ENCODE data around the gene CPSF7.

CPSF7 gene

GRCh38 chr11:61357233-61357893, 72.4 kb downstream of the CPSF7 start:
- in situ Hi-C loops (cut with HindIII; ENCODE audit: low pct_ligation_motif_present, low sequenced_read_pairs) = no loop called here
- no peak overlapping the region for H3K27ac ChIP-seq
- H3K36me3 ChIP-seq (replicated peaks) = peaks cover 12% of the 10 kb centered on the region
- TF ChIP-seq CTCF (IDR thresholded peaks at IDR 0.05; ENCODE audit: low read depth, low read length, missing control alignments) = no peak
- H3K4me3 ChIP-seq (ENCODE audit: low read depth, low read length) = no peak overlapping the region
- no peaks in the 10 kb centered on the region for H3K27me3 ChIP-seq (replicated peaks)
- DNase-seq = no peak

- in situ Hi-C loops (cut with HindIII; ENCODE audit: low pct_ligation_motif_present, low sequenced_read_pairs) = no loop called here
- Histone ChIP-seq H3K27ac (no peak overlapping the region), H3K27me3 (replicated peaks) (no peaks in the 10 kb centered on the region), H3K36me3 (replicated peaks) (peaks cover 17% of the 10 kb centered on the region), H3K4me3 (ENCODE audit: low read depth, low read length) (no peak overlapping the region)
- TF ChIP-seq CTCF (IDR thresholded peaks at IDR 0.05; ENCODE audit: low read depth, low read length, missing control alignments) = no peak
- no peak for DNase-seq
These were observed 73.1 kb downstream of the CPSF7 start for GRCh38 chr11:61356706-61357105.

- no peak overlapping the region for H3K4me3 ChIP-seq (ENCODE audit: low read depth, low read length)
- H3K27me3 ChIP-seq (replicated peaks) = no peaks in the 10 kb centered on the region
- H3K36me3 ChIP-seq (replicated peaks) = peaks cover 32% of the 10 kb centered on the region
- H3K27ac ChIP-seq = no peak overlapping the region
- DNase-seq = no peak
- no peak for TF ChIP-seq CTCF (IDR thresholded peaks at IDR 0.05; ENCODE audit: low read depth, low read length, missing control alignments)
- in situ Hi-C loops (cut with HindIII; ENCODE audit: low pct_ligation_motif_present, low sequenced_read_pairs) = no loop called here
These were observed 75.6 kb downstream of the CPSF7 start for GRCh38 chr11:61354208-61354607.

GRCh38 chr11:61353131-61354067, 76.4 kb downstream of the CPSF7 start:
- H3K36me3 ChIP-seq (replicated peaks) = peaks cover 39% of the 10 kb centered on the region

More at GRCh38 chr11:61353131-61354067, 76.4 kb downstream of the CPSF7 start:
- in situ Hi-C loops (cut with HindIII; ENCODE audit: low pct_ligation_motif_present, low sequenced_read_pairs) = no loop called here
- TF ChIP-seq CTCF (IDR thresholded peaks at IDR 0.05; ENCODE audit: low read depth, low read length, missing control alignments) = no peak
- Histone ChIP-seq H3K27ac (no peak overlapping the region), H3K27me3 (replicated peaks) (no peaks in the 10 kb centered on the region), H3K4me3 (ENCODE audit: low read depth, low read length) (no peak overlapping the region)
- DNase-seq = no peak

All from brain microvascular endothelial cell (primary cell).